Measurements from ENCODE around the gene NBPF3. TPM values are rescaled to one million over a fixed set of nuclear protein-coding genes. Genes with fewer than 3 reads are reported as not detected.
"Not testable (repeated sequence)": the region's sequence is repeated elsewhere in the genome, so short reads cannot be mapped to it uniquely, and the experiment has no call there.

The NBPF3 gene
- total and polyA plus RNA-seq, 5 experiments from 2014 or later, result 5.5 to 22.6 (median 5.8) TPM

DNA sequence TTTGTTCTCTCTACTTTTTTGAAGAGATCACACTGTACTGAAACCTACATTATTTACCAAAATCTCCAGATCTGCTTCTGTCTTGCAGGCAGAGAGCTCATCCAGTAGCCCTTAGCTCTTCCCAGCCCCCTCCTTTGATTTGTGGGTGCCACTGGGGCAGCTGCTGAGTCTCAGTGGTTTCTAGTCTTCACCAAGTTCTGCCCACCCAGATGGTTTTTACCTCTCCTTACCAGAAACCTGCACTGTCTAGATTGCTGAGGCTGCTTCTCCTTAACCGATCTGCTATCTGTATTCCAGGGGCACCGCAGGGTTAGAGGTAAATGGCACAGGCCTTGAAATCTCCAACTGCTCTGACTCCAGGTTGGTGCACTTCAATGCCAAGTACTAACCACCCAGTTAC is 6.7 kb downstream of the NBPF3 start:
- DNase-seq, H3K4me3 Mint-ChIP-seq, H3K9me3 Mint-ChIP-seq, ATAC-seq, POLR2A ChIA-PET, H3K27me3 Mint-ChIP-seq: not testable (repeated sequence)
- Mint-ChIP-seq H3K36me3 (peaks cover 0 to 73% (median 37%) of the 10 kb centered on the region in 3 donors), H3K4me1 (peaks cover 11 to 48% (median 22%) of the 10 kb centered on the region in 4 donors), H3K27ac (peak overlapping the region in 2 of 10 donors; percentile 17 to 44)

DNA sequence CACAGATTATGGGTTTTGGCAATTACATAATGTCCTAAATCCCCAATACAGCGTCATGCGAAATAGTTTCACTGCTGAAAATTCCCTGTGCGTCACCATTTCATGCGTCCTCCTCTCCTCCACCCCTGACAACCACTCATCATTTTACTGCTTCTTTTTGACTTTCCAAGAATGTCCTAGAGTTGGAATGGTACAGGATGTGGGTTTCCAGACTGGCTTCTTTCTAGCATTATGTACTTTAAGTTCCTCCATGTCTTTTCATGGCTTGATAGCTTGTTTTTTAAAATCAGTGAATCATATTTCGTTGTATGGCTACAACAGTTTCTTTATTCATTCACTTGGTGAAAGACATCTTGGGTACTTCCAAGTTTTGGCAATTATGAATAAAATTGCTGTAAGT is 7.4 kb downstream of the NBPF3 start:
- Mint-ChIP-seq H3K36me3 (peaks cover 3 to 80% (median 37%) of the 10 kb centered on the region in 3 donors), H3K4me3 (peak overlapping the region in 1 of 10 donors; percentile 22), H3K27me3 (no peaks in the 10 kb centered on the region), H3K27ac (no peak overlapping the region), H3K9me3 (no peaks in the 10 kb centered on the region), H3K4me1 (peaks cover 7 to 42% (median 20%) of the 10 kb centered on the region in 4 donors)
- no peak for DNase-seq
- no peak for ATAC-seq
- POLR2A ChIA-PET, result no interaction called here

DNA sequence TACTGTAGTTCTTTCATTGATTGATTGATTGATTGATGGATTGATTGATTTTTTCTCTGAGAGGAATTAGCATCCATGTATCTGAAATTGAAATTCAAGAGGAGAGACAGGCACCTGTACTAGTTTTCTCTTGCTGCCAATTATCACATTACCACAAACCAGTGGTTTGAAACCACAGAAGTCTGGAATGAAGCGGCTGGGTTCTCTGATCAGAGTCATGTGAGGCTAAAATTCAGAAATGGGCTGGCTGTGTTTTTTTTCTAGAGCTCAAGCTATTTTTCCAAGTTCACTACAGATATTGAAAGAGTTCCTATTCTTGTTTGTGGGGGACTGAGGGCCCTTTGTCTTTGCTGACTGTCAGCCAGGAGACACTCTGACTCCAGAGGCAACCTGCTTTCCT is 10.0 kb downstream of the NBPF3 start:
- H3K36me3 Mint-ChIP-seq, result peaks cover 4 to 90% (median 45%) of the 10 kb centered on the region in 3 donors
- H3K4me3 Mint-ChIP-seq, result peak overlapping the region in 1 of 10 donors; percentile 42
- peaks cover 18 to 49% (median 21%) of the 10 kb centered on the region in 4 donors for H3K4me1 Mint-ChIP-seq
- no peak for ATAC-seq
- POLR2A ChIA-PET, result no interaction called here
- H3K9me3 Mint-ChIP-seq, result no peaks in the 10 kb centered on the region
- no peaks in the 10 kb centered on the region for H3K27me3 Mint-ChIP-seq
- DNase-seq, result no peak
- peak overlapping the region in 1 of 10 donors; percentile 37 for H3K27ac Mint-ChIP-seq

GRCh38 chr1:21451212-21451611 is 11.3 kb downstream of the NBPF3 start:
- Mint-ChIP-seq H3K27me3 (no peaks in the 10 kb centered on the region), H3K36me3 (peaks cover 4 to 79% (median 35%) of the 10 kb centered on the region in 3 donors), H3K9me3 (no peaks in the 10 kb centered on the region), H3K4me3 (no peak overlapping the region), H3K27ac (peak overlapping the region in 1 of 10 donors; percentile 72), H3K4me1 (peaks cover 17 to 42% (median 18%) of the 10 kb centered on the region in 4 donors)
- ATAC-seq (no peak), DNase-seq (no peak)
- POLR2A ChIA-PET, result no interaction called here

DNA sequence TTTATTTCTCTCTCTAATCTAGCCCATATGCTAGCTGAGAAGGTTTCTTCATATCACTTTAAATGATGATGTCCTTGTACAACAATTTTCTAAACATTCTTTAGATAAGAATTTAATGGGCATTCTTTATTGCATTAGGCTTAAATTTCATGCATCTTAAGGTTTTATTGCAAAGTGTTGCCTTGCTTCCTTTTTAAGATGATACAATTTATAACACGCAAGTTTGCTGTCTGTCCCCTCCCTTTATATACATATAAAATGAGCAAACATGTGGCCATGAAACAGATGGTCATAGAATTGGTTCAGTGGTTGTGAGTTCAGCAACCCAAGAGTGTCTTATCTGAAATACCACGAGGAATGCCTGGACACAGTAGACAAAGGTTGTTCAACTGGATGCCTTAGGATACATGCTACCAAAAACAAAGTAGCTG is 12.1 kb downstream of the NBPF3 start:
- POLR2A ChIA-PET, result no interaction called here
- Mint-ChIP-seq H3K36me3 (peaks cover 4 to 71% (median 35%) of the 10 kb centered on the region in 3 donors), H3K4me1 (peaks cover 15 to 36% (median 18%) of the 10 kb centered on the region in 4 donors), H3K27ac (no peak overlapping the region), H3K27me3 (no peaks in the 10 kb centered on the region), H3K9me3 (no peaks in the 10 kb centered on the region), H3K4me3 (no peak overlapping the region)
- DNase-seq (no peak), ATAC-seq (no peak)

GRCh38 chr1:21453964-21454614 is 14.2 kb downstream of the NBPF3 start:
- ATAC-seq, H3K27ac Mint-ChIP-seq, H3K4me3 Mint-ChIP-seq, H3K27me3 Mint-ChIP-seq, POLR2A ChIA-PET, H3K9me3 Mint-ChIP-seq, DNase-seq: not testable (repeated sequence)
- peaks cover 7 to 20% (median 14%) of the 10 kb centered on the region in 4 donors for H3K4me1 Mint-ChIP-seq
- H3K36me3 Mint-ChIP-seq, result peaks cover 4 to 51% (median 21%) of the 10 kb centered on the region in 3 donors

GRCh38 chr1:21454904-21455303 is 15.0 kb downstream of the NBPF3 start:
- DNase-seq, ATAC-seq, H3K27me3 Mint-ChIP-seq, POLR2A ChIA-PET, H3K4me3 Mint-ChIP-seq, H3K27ac Mint-ChIP-seq, H3K9me3 Mint-ChIP-seq: not testable (repeated sequence)
- peaks cover 4 to 17% (median 9%) of the 10 kb centered on the region in 4 donors for H3K4me1 Mint-ChIP-seq
- peaks cover 4 to 45% (median 17%) of the 10 kb centered on the region in 3 donors for H3K36me3 Mint-ChIP-seq

GRCh38 chr1:21457654-21458053 is 17.7 kb downstream of the NBPF3 start:
- no peak for DNase-seq
- no peak overlapping the region for H3K4me3 Mint-ChIP-seq
- ATAC-seq, result no peak
- no peaks in the 10 kb centered on the region for H3K27me3 Mint-ChIP-seq
- POLR2A ChIA-PET, result no interaction called here
- H3K36me3 Mint-ChIP-seq, result peaks cover 0 to 18% (median 11%) of the 10 kb centered on the region in 3 donors
- H3K4me1 Mint-ChIP-seq, result peaks cover 0 to 13% (median 5%) of the 10 kb centered on the region in 4 donors
- no peaks in the 10 kb centered on the region for H3K9me3 Mint-ChIP-seq
- H3K27ac Mint-ChIP-seq, result no peak overlapping the region

DNA sequence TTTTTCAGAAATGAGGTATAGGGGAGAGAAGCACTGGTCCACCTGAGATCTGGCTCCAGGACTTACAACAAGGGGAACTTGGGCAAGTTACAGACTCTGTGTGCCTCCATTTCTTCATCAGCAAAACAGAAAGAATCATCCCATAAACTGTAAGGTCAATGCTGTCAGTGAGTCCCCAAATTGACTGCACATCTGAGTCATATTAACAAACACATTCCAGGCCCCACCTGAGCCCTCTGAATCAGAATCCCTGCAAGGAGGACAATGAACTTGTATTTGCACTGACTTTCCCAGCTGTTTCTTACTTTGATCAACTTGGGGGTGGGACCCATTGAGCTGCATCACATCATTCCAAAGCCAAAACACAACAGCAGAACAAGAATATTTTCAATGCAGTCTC is 25.2 kb downstream of the NBPF3 start:
- ATAC-seq, H3K4me3 Mint-ChIP-seq, H3K4me1 Mint-ChIP-seq, H3K27me3 Mint-ChIP-seq, POLR2A ChIA-PET, H3K27ac Mint-ChIP-seq, DNase-seq, H3K9me3 Mint-ChIP-seq: not testable (repeated sequence)
- peaks cover 0 to 26% (median 5%) of the 10 kb centered on the region in 3 donors for H3K36me3 Mint-ChIP-seq

DNA sequence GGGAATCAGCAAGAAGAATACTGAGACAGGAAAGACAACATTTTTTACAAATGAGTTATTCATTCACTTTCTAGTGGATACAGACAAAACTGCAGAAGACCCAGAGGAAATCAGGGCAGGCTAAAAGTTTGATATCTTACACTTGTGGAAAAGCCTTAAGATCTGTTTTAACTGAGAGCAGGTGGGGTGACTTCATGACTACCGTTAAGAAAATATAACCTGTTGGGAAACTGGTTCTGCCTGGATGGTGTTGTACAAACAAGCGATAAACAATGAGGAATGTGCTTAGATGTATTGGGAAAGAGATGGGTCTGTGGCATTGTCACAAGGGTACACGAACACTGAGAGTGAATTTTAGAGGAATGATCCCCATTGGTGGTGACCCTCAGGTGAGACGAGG is 28.0 kb downstream of the NBPF3 start:
- not testable (repeated sequence) for H3K9me3 Mint-ChIP-seq

GRCh38 chr1:21468599-21468998 is 28.7 kb downstream of the NBPF3 start:
- peak overlapping the region in 2 of 10 donors; percentile 1 to 27 for H3K27ac Mint-ChIP-seq
- POLR2A ChIA-PET, result no interaction called here
- H3K27me3 Mint-ChIP-seq, result no peaks in the 10 kb centered on the region
- DNase-seq (peak in 1 of 10 donors; percentile 9), ATAC-seq (no peak)
- no peak overlapping the region for H3K4me3 Mint-ChIP-seq
- peaks cover 0 to 58% (median 22%) of the 10 kb centered on the region in 3 donors for H3K36me3 Mint-ChIP-seq
- no peaks in the 10 kb centered on the region for H3K9me3 Mint-ChIP-seq
- H3K4me1 Mint-ChIP-seq, result peaks cover 0 to 5% (median 1%) of the 10 kb centered on the region in 4 donors

More for the DNA sequence above, 28.0 kb downstream of the NBPF3 start:
- H3K27me3 Mint-ChIP-seq, DNase-seq, H3K4me3 Mint-ChIP-seq, ATAC-seq, H3K4me1 Mint-ChIP-seq, POLR2A ChIA-PET: not testable (repeated sequence)
- Mint-ChIP-seq H3K27ac (peak overlapping the region in 2 of 10 donors; percentile 1 to 5), H3K36me3 (peaks cover 0 to 52% (median 19%) of the 10 kb centered on the region in 3 donors)

GRCh38 chr1:21469581-21469980 is 29.6 kb downstream of the NBPF3 start:
- H3K27me3 Mint-ChIP-seq, result no peaks in the 10 kb centered on the region
- DNase-seq, result no peak
- peaks cover 0 to 68% (median 25%) of the 10 kb centered on the region in 3 donors for H3K36me3 Mint-ChIP-seq
- ATAC-seq, result no peak
- H3K9me3 Mint-ChIP-seq, result no peaks in the 10 kb centered on the region
- peaks cover 0 to 5% (median 1%) of the 10 kb centered on the region in 4 donors for H3K4me1 Mint-ChIP-seq
- H3K4me3 Mint-ChIP-seq, result no peak overlapping the region
- H3K27ac Mint-ChIP-seq, result no peak overlapping the region
- POLR2A ChIA-PET, result no interaction called here

DNA sequence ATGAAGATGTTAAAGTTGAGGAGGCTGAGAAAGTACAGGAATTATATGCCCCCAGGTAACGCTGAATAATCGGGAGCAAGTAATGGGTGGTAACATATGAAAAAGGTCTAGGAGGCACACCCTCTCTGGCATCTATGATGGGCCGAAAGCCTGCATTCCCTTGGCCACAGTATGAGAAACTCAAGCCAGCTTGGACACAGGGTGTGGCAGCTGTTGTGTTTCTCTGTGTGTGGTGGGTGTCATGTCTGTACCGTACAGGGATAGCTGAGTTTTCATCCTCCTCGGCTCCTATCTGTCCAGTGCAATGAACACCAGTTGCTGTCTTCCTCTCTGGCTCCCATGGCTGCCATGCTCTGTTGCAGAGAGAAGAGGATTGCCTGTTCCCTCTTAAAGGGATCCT is 32.9 kb downstream of the NBPF3 start:
- H3K9me3 Mint-ChIP-seq, result no peaks in the 10 kb centered on the region
- no peaks in the 10 kb centered on the region for H3K27me3 Mint-ChIP-seq
- peaks cover 0 to 5% (median 2%) of the 10 kb centered on the region in 4 donors for H3K4me1 Mint-ChIP-seq
- DNase-seq, result no peak
- no peak for ATAC-seq
- no peak overlapping the region for H3K4me3 Mint-ChIP-seq
- H3K36me3 Mint-ChIP-seq, result peaks cover 7 to 84% (median 38%) of the 10 kb centered on the region in 3 donors
- no peak overlapping the region for H3K27ac Mint-ChIP-seq
- POLR2A ChIA-PET, result no interaction called here
